Measurements from ENCODE around the gene SHB.

DNA sequence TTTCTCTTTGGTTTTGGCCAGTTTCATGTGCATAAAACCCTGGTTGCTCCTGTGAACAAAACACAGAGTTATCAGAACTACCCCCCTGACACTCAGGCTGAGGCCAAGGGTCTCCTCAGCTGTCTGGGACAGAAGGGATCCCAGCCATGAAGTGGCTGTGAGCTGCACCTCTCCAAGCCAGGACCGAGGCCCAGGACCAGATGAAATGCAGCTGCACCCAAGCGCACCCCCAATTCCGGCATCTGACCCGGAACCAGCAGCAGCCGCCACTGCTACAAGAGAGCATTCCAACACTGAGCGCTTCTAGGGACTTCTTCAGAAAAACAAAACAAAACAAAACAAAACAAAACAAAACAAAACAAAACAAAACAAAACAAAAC, 149.1 kb downstream of the SHB start:
- TF ChIP-seq, protein P1, sequence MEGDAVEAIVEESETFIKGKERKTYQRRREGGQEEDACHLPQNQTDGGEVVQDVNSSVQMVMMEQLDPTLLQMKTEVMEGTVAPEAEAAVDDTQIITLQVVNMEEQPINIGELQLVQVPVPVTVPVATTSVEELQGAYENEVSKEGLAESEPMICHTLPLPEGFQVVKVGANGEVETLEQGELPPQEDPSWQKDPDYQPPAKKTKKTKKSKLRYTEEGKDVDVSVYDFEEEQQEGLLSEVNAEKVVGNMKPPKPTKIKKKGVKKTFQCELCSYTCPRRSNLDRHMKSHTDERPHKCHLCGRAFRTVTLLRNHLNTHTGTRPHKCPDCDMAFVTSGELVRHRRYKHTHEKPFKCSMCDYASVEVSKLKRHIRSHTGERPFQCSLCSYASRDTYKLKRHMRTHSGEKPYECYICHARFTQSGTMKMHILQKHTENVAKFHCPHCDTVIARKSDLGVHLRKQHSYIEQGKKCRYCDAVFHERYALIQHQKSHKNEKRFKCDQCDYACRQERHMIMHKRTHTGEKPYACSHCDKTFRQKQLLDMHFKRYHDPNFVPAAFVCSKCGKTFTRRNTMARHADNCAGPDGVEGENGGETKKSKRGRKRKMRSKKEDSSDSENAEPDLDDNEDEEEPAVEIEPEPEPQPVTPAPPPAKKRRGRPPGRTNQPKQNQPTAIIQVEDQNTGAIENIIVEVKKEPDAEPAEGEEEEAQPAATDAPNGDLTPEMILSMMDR (conservative IDR thresholded peaks at IDR 0.05; ENCODE audit: low read depth, low read length), result no peak
- no peak for TF ChIP-seq EZH2 (IDR thresholded peaks at IDR 0.05; ENCODE audit: low read length, unreplicated experiment)
